ENCODE measurements around the gene TMEM150B. TPM values are rescaled to one million over a fixed set of nuclear protein-coding genes. Genes with fewer than 3 reads are reported as not detected.

The TMEM150B gene
- total and polyA plus RNA-seq, 9 of the 15 experiments (the other 6 are each of a cell fraction or from before 2014, with no cell fraction given), result 0.47 to 1.3 (median 0.74) TPM; not detected in 2

DNA sequence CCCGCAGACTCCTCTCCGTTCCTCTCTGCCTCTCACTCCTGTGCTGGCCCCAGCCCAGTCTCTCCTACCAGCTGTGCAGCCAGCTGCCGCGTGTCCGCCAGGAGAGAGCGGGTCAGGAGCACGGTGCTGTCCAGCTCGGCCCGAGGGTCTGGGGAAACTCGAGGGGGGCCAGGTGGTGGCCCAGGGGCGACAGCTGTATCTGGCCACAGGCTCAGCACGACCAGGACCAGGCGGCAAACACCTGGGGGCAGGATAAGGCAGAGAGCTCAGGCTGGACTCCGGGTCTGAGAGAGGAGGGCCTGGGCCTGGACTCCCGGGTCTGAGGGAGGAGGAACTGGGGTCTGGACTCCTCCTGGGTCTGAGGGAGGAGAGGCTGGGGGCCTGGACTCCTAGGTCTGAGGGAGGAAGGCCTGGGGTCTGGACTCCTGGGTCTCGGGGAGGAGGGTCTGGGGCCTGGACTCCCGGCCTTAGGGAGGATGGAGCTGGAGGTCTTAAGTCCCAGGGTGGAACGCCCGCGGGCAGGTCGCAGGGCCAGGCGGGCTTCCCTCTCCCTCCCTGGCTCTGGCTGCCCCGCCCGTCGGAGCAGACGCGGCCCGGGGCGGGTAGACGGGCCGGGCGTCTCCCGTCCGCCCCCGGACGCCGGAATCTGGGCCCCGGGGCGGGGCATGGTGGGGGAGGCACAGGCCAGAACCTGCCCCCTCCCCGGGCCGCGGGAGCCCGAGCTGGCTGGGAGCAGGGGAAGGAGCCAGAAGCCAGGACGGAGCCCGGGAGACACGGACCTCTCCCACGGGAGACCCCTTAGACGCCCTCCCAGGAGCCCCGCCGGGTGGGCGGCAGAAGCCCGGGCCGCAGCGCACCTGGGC is 43.8 kb upstream of the TMEM150B start (continued):
- no peak for TF ChIP-seq FOXP4 (CRISPR knock-in tag; IDR thresholded peaks at IDR 0.05; ENCODE audit: borderline replicate concordance)
- peak; percentile 67 for TF ChIP-seq SMAD4 (CRISPR knock-in tag; conservative IDR thresholded peaks at IDR 0.05)
- TF ChIP-seq ETV1 (tag; conservative IDR thresholded peaks at IDR 0.05; ENCODE audit: low read depth), result 0 out of 2 replicates have a peak, but pooled peaks have one; percentile 9
- TF ChIP-seq ZNF133 (CRISPR knock-in tag; IDR thresholded peaks at IDR 0.05), result no peak
- TF ChIP-seq GATAD2A (IDR thresholded peaks at IDR 0.05), result no peak
- no peak for TF ChIP-seq ZC3H11A (IDR thresholded peaks at IDR 0.05; ENCODE audit: low read depth, low read length)
- peak; percentile 39 for TF ChIP-seq CXXC5 (CRISPR knock-in tag; IDR thresholded peaks at IDR 0.05)
- TF ChIP-seq TFAP4 (CRISPR knock-in tag; IDR thresholded peaks at IDR 0.05; ENCODE audit: borderline replicate concordance), result no peak; the same call in 1 of the 2 replicates
- TF ChIP-seq, protein P1, sequence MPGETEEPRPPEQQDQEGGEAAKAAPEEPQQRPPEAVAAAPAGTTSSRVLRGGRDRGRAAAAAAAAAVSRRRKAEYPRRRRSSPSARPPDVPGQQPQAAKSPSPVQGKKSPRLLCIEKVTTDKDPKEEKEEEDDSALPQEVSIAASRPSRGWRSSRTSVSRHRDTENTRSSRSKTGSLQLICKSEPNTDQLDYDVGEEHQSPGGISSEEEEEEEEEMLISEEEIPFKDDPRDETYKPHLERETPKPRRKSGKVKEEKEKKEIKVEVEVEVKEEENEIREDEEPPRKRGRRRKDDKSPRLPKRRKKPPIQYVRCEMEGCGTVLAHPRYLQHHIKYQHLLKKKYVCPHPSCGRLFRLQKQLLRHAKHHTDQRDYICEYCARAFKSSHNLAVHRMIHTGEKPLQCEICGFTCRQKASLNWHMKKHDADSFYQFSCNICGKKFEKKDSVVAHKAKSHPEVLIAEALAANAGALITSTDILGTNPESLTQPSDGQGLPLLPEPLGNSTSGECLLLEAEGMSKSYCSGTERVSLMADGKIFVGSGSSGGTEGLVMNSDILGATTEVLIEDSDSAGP (CRISPR knock-in tag; IDR thresholded peaks at IDR 0.05), result no peak
- peak; percentile 32 for TF ChIP-seq HMGN3 (IDR thresholded peaks at IDR 0.05; ENCODE audit: borderline replicate concordance, extremely low read depth, insufficient read length, low read depth, low read length)
- TF ChIP-seq PHB (CRISPR knock-in tag; IDR thresholded peaks at IDR 0.05), result no peak
- no peak for TF ChIP-seq GTF2E2 (tag; IDR thresholded peaks at IDR 0.05)
- no peak for TF ChIP-seq NELFE (IDR thresholded peaks at IDR 0.05; ENCODE audit: insufficient read depth, insufficient read length)
- no peak for TF ChIP-seq EZH2 (IDR thresholded peaks at IDR 0.05; ENCODE audit: borderline replicate concordance, low read depth, low read length)
- TF ChIP-seq ZBTB1 (CRISPR knock-in tag; IDR thresholded peaks at IDR 0.05; ENCODE audit: borderline replicate concordance, low read depth), result no peak
- TF ChIP-seq SMAD1 (IDR thresholded peaks at IDR 0.05; ENCODE audit: low read depth, low read length, partially characterized antibody), result no peak
- TF ChIP-seq, protein P2, sequence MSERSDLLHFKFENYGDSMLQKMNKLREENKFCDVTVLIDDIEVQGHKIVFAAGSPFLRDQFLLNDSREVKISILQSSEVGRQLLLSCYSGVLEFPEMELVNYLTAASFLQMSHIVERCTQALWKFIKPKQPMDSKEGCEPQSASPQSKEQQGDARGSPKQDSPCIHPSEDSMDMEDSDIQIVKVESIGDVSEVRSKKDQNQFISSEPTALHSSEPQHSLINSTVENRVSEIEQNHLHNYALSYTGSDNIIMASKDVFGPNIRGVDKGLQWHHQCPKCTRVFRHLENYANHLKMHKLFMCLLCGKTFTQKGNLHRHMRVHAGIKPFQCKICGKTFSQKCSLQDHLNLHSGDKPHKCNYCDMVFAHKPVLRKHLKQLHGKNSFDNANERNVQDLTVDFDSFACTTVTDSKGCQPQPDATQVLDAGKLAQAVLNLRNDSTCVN (CRISPR knock-in tag; IDR thresholded peaks at IDR 0.05), result no peak

Measured in K562 (cell line).